MM.1S (cell line): Measurements from ENCODE around the gene PARVA.

Experiments used
- DNase-seq: peaks from one replicate; pipeline ENCODE4 v3.0.0-alpha.2; 2015
- H2AFZ ChIP-seq: fragments of 300-600 bp; sonication (generic); 2 replicates; pipeline ENCODE4 v1.6.0; 2016; ENCODE audit warnings: antibody characterized with exemption, low read length
- H3F3A ChIP-seq: fragments of 300-600 bp; sonication (generic); 2 replicates; pipeline ENCODE4 v1.6.1; 2016; ENCODE audit warnings: mild to moderate bottlenecking, antibody characterized with exemption, low read length, moderate library complexity, mixed read lengths; ENCODE audit not compliant: insufficient read depth
- H3K27ac ChIP-seq: fragments of 300-600 bp; sonication (generic); 2 replicates; pipeline ENCODE4 v1.5.1; 2016; ENCODE audit warnings: mild to moderate bottlenecking, low read length
- H3K27me3 ChIP-seq: fragments of 300-600 bp; sonication (generic); replicated peaks from 2 replicates; pipeline ENCODE4 v1.6.0; 2016; ENCODE audit warnings: low read length; ENCODE audit not compliant: insufficient read depth
- H3K36me3 ChIP-seq: fragments of 300-600 bp; sonication (generic); replicated peaks from 2 replicates; pipeline ENCODE4 v1.6.1; 2016; ENCODE audit warnings: mild to moderate bottlenecking, low read length, mixed read lengths; ENCODE audit not compliant: insufficient read depth
- H3K4me1 ChIP-seq: fragments of 300-600 bp; sonication (generic); 2 replicates; pipeline ENCODE4 v1.6.1; 2016; ENCODE audit warnings: low read length, mixed read lengths
- H3K4me2 ChIP-seq: fragments of 300-600 bp; sonication (generic); 2 replicates; pipeline ENCODE4 v1.6.0; 2016; ENCODE audit warnings: low read depth, low read length
- H3K4me3 ChIP-seq: fragments of 300-600 bp; sonication (generic); 2 replicates; pipeline ENCODE4 v1.5.1; 2016; ENCODE audit warnings: low read length, mixed read lengths
- H3K79me2 ChIP-seq: fragments of 300-600 bp; sonication (generic); 2 replicates; pipeline ENCODE4 v1.6.1; 2016; ENCODE audit warnings: mixed run types, low read length, mixed read lengths
- H3K9ac ChIP-seq: fragments of 300-600 bp; sonication (generic); 2 replicates; pipeline ENCODE4 v1.6.1; 2016; ENCODE audit warnings: low read length, mixed read lengths
- H3K9me2 ChIP-seq: fragments of 300-600 bp; sonication (generic); replicated peaks from 2 replicates; pipeline ENCODE4 v1.6.1; 2016; ENCODE audit warnings: mild to moderate bottlenecking, low read length, mixed read lengths; ENCODE audit not compliant: insufficient read depth
- H3K9me3 ChIP-seq: fragments of 300-600 bp; sonication (generic); replicated peaks from 2 replicates; pipeline ENCODE4 v1.6.1; 2016; ENCODE audit warnings: mild to moderate bottlenecking, low read length, mixed read lengths; ENCODE audit not compliant: insufficient read depth
- H4K20me1 ChIP-seq: fragments of 300-600 bp; sonication (generic); 2 replicates; pipeline ENCODE4 v1.6.1; 2016; ENCODE audit warnings: mild to moderate bottlenecking, low read length, moderate library complexity, mixed read lengths; ENCODE audit not compliant: insufficient read depth
- CTCF ChIP-seq: fragments of 300-600 bp; sonication (generic); IDR thresholded peaks from 2 replicates; pipeline ENCODE4 v1.5.1; 2016; ENCODE audit warnings: antibody characterized with exemption, low read length, mixed read lengths
- EZH2 ChIP-seq: fragments of 300-600 bp; sonication (generic); optimal IDR thresholded peaks from 2 replicates; pipeline ENCODE3; 2017; ENCODE audit warnings: low read depth, mild to moderate bottlenecking, antibody characterized with exemption, low read length, mixed read lengths
- EZH2phosphoT487 ChIP-seq: fragments of 300-600 bp; sonication (generic); IDR thresholded peaks from 2 replicates; pipeline ENCODE4 v1.6.1; 2018; ENCODE audit warnings: antibody characterized with exemption, low read length

The PARVA gene

DNA sequence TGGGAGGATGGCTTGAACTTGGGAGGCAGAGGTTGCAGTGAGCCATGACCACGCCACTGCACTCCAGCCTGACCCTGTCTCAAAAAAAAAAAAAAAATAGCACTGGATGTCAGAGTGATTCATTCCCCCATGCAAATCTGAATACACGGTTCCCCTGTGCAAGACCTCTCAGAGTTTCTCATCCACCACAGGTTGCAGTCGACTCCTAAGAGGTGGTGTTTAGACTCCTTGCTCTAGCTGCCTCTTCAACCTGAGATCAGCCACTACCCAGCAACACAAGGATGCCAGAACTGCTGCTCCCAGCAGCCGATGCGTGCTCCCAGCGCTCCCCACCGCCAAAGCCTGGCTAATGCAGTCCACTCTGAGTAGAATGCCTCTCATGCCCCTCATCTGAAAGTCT, 97.5 kb downstream of the PARVA start:
- H3K4me1 ChIP-seq = no peaks in the 10 kb centered on the region
- H3K4me2 ChIP-seq = no peak overlapping the region
- no peak overlapping the region for H3K9ac ChIP-seq
- DNase-seq = no peak
- no peaks in the 10 kb centered on the region for H3K9me3 ChIP-seq
- no peak overlapping the region for H3K27ac ChIP-seq
- no peaks in the 10 kb centered on the region for H3K27me3 ChIP-seq
- H3K9me2 ChIP-seq = no peaks in the 10 kb centered on the region
- H2AFZ ChIP-seq = no peak overlapping the region
- no peak overlapping the region for H3K4me3 ChIP-seq
- TF ChIP-seq EZH2 (no peak), EZH2phosphoT487 (no peak), CTCF (no peak)
- no peaks in the 10 kb centered on the region for H3K79me2 ChIP-seq
- no peaks in the 10 kb centered on the region for H4K20me1 ChIP-seq
- H3F3A ChIP-seq = no peaks in the 10 kb centered on the region
- no peaks in the 10 kb centered on the region for H3K36me3 ChIP-seq

DNA sequence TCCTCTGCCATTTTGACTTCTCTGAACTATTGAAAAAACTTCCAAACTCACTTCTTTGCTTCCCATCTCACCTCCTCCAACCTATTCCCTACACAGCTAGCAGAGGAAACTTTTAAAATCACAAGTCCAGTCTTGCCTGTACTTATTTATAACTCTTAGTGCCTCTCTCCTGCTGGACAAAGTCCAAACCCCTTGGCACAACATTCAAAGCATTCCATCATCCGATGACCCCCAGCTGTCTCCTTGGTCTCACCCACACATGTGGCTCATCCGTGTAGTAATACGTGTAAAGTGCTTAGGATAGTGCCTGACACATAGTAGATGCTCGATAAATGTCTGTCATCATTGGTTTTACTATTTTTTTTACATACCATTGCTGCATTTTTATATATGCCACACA, 101.4 kb downstream of the PARVA start:
- no peak overlapping the region for H3K4me2 ChIP-seq

GRCh38 chr11:12480401-12480800, 103.0 kb downstream of the PARVA start:
- Histone ChIP-seq H3K36me3 (no peaks in the 10 kb centered on the region), H3K4me3 (no peak overlapping the region), H3K27me3 (no peaks in the 10 kb centered on the region), H3K9me3 (no peaks in the 10 kb centered on the region), H3K79me2 (no peaks in the 10 kb centered on the region), H4K20me1 (no peaks in the 10 kb centered on the region), H3K9me2 (no peaks in the 10 kb centered on the region), H3K4me1 (peaks cover 15% of the 10 kb centered on the region), H3K27ac (no peak overlapping the region), H3F3A (no peaks in the 10 kb centered on the region), H3K9ac (no peak overlapping the region), H3K4me2 (no peak overlapping the region), H2AFZ (no peak overlapping the region)
- TF ChIP-seq EZH2 (no peak), CTCF (no peak), EZH2phosphoT487 (no peak)
- DNase-seq = no peak

More for the DNA sequence above, 101.4 kb downstream of the PARVA start:
- Histone ChIP-seq H3F3A (no peaks in the 10 kb centered on the region), H2AFZ (no peak overlapping the region), H3K27me3 (no peaks in the 10 kb centered on the region), H3K9ac (no peak overlapping the region), H3K4me3 (no peak overlapping the region), H3K36me3 (no peaks in the 10 kb centered on the region), H3K9me2 (no peaks in the 10 kb centered on the region), H4K20me1 (no peaks in the 10 kb centered on the region), H3K27ac (no peak overlapping the region), H3K4me1 (peaks cover 2% of the 10 kb centered on the region; the same call in 1 of the 2 replicates), H3K79me2 (no peaks in the 10 kb centered on the region), H3K9me3 (no peaks in the 10 kb centered on the region)
- DNase-seq = no peak
- TF ChIP-seq EZH2phosphoT487 = no peak
- TF ChIP-seq EZH2 = no peak
- TF ChIP-seq CTCF = no peak
